K562 (cell line): ENCODE results near the gene POLR3E. TPM values are rescaled to one million over a fixed set of nuclear protein-coding genes. Genes with fewer than 3 reads are reported as not detected.

Experiments used
- ATAC-seq: fragments of 200-7000 bp; cut with Tn5 transposase; 3 replicates; pipeline ENCODE4 v1.9.1; 2020; ENCODE audit warnings: moderate library complexity
- BruUV-seq: library from RNA; stranded (reverse); fragments of 400-500 nt; replicated peaks from 2 replicates; lab custom pipeline; 2021; lab: Mats Ljungman, UMichigan
- CTCF ChIA-PET: fragments of 300-600 bp; formaldehyde crosslinking; extraction: SDS; loops from one replicate; lab custom pipeline; 2021; ENCODE audit warnings: low intra/inter-chr PET ratio; lab: Yijun Ruan, JAX
- POLR2A ChIA-PET: fragments of 300-600, 350-650 bp; sonication (Branson Sonifier 250); formaldehyde crosslinking; extraction: SDS; loops from one replicate; lab custom pipeline; 2021; ENCODE audit warnings: antibody characterized with exemption, inconsistent platforms; lab: Yijun Ruan, JAX
- DNase-seq, 4 experiments: peaks; one replicate each; pipeline versions ENCODE4 v3.0.0 to v3.0.0-alpha.2; 2011 to 2018; ENCODE audit warnings: low spot score in 3 of 4, mixed read lengths in 3 of 4; ENCODE audit errors: extremely low read depth in 1 of 4
- FAIRE-seq: peaks from 2 replicates; lab custom pipeline; 2011; peaks lifted over from hg19 to GRCh38; lab: Jason Lieb, UNC
- H2AFZ ChIP-seq: 2 replicates; pipeline ENCODE4 v1.6.0; 2011; ENCODE audit warnings: low read depth, low read length, control low read depth, inconsistent platforms
- H3K27ac ChIP-seq: fragments of 200-600 bp; 3 replicates; pipeline ENCODE4 v1.8.0; 2011; ENCODE audit warnings: low read depth, mild to moderate bottlenecking, control low read depth, inconsistent platforms, low read length, moderate library complexity, mixed read lengths; ENCODE audit errors: extremely low read depth
- H3K27me3 ChIP-seq, 2 experiments: fragments of 300-600 bp in 1 of 2; 2 replicates in 1 of 2; 3 replicates in 1 of 2; pipeline versions ENCODE4 v1.6.0 to v1.8.0; 2011; ENCODE audit warnings: inconsistent platforms in 2 of 2, low read length in 2 of 2, mild to moderate bottlenecking in 1 of 2, mixed read lengths in 1 of 2, moderate library complexity in 1 of 2; ENCODE audit not compliant: control insufficient read depth in 2 of 2, insufficient read depth in 2 of 2
- H3K36me3 ChIP-seq: fragments of 300-600 bp; 3 replicates; pipeline ENCODE4 v1.8.0; 2011; ENCODE audit warnings: mild to moderate bottlenecking, low read length, inconsistent platforms; ENCODE audit not compliant: control insufficient read depth, insufficient read depth
- H3K4me1 ChIP-seq, 2 experiments: fragments of 200-600 bp in 1 of 2; replicated peaks in 1 of 2; 2 replicates in 1 of 2; 3 replicates in 1 of 2; pipeline versions ENCODE4 v1.5.1 to v1.8.0; 2011; ENCODE audit warnings: inconsistent platforms in 2 of 2, low read length in 2 of 2, mild to moderate bottlenecking in 1 of 2, mixed read lengths in 1 of 2, moderate library complexity in 1 of 2; ENCODE audit not compliant: control insufficient read depth in 2 of 2, insufficient read depth in 2 of 2
- H3K4me2 ChIP-seq: 2 replicates; pipeline ENCODE4 v1.6.1; 2011; ENCODE audit warnings: low read length, control low read depth, inconsistent platforms, mixed read lengths; ENCODE audit not compliant: insufficient read depth
- H3K4me3 ChIP-seq: fragments of 200-600 bp; sonication (generic), shearing (Covaris generic); 2 replicates; pipeline ENCODE4 v1.5.1; 2016; ENCODE audit warnings: control low read depth, inconsistent platforms
- H3K79me2 ChIP-seq: fragments of 200-600 bp; 3 replicates; pipeline ENCODE4 v1.8.0; 2011; ENCODE audit warnings: low read length, inconsistent platforms; ENCODE audit not compliant: control insufficient read depth, insufficient read depth
- H3K9ac ChIP-seq, 2 experiments: 2 replicates each; pipeline versions ENCODE4 v1.6.0 to v1.6.1; 2011; ENCODE audit warnings: low read depth in 2 of 2, low read length in 2 of 2, control low read depth in 1 of 2, inconsistent platforms in 1 of 2, mild to moderate bottlenecking in 1 of 2, mixed read lengths in 1 of 2; ENCODE audit not compliant: insufficient read depth in 1 of 2
- H3K9me1 ChIP-seq: one replicate; pipeline ENCODE4 v1.6.0; 2011; ENCODE audit warnings: inconsistent platforms, mild to moderate bottlenecking, low read length, moderate library complexity; ENCODE audit not compliant: control insufficient read depth, insufficient read depth
- H3K9me3 ChIP-seq: replicated peaks from 2 replicates; pipeline ENCODE4 v1.5.1; 2011; ENCODE audit warnings: low read depth, low read length, inconsistent platforms; ENCODE audit not compliant: control insufficient read depth, insufficient read depth
- H4K20me1 ChIP-seq: replicated peaks from 2 replicates; pipeline ENCODE4 v1.6.1; 2011; ENCODE audit warnings: low read length, inconsistent platforms, mixed read lengths; ENCODE audit not compliant: control insufficient read depth, insufficient read depth
- ETV6 ChIP-seq, 3 experiments: fragments of 150-350 bp in 1 of 3; sonication (generic) in 1 of 3; formaldehyde crosslinking in 1 of 3; IDR thresholded peaks; 2 replicates each; pipeline versions ENCODE4 v1.6.1 to v1.8.0; 2014 to 2022; ENCODE audit warnings: borderline replicate concordance in 2 of 3, low read depth in 2 of 3, antibody characterized with exemption in 1 of 3, low read length in 1 of 3, mild to moderate bottlenecking in 1 of 3, missing genetic modification reagents in 1 of 3
- GATA2 ChIP-seq: sonication (generic); formaldehyde crosslinking; IDR thresholded peaks from 2 replicates; pipeline ENCODE4 v1.4.0; 2020; ENCODE audit warnings: mild to moderate bottlenecking, missing genetic modification reagents
- GTF2E2 ChIP-seq: fragments of 200-800 bp; sonication (Bioruptor generic); IDR thresholded peaks from 2 replicates; pipeline ENCODE4 v1.6.1; 2016; ENCODE audit warnings: missing genetic modification characterization, missing compliant biosample characterization
- HSF4 ChIP-seq: fragments of 250-450 bp; sonication (Bioruptor Pico); IDR thresholded peaks from 2 replicates; pipeline ENCODE4 v2.1.2; 2022; ENCODE audit warnings: mild to moderate bottlenecking, moderate library complexity, borderline replicate concordance
- JUN ChIP-seq, 2 experiments: sonication (generic) in 1 of 2; formaldehyde crosslinking in 1 of 2; IDR thresholded peaks; 2 replicates each; pipeline versions ENCODE4 v1.6.1 to v1.8.0; 2012 to 2022; ENCODE audit warnings: borderline replicate concordance in 2 of 2, mild to moderate bottlenecking in 2 of 2, improper control_type of control experiment in 1 of 2, low read depth in 1 of 2, low read length in 1 of 2, missing genetic modification reagents in 1 of 2
- KLF10 ChIP-seq: fragments of 250-450 bp; sonication (Bioruptor Pico); IDR thresholded peaks from 2 replicates; pipeline ENCODE4 v1.6.1; 2021; ENCODE audit warnings: matching md5 sums
- RBM25 ChIP-seq: fragments of 200-400 bp; formaldehyde crosslinking; IDR thresholded peaks from 2 replicates; pipeline ENCODE4 v1.6.1; 2018; ENCODE audit warnings: low read length, low read depth, moderate library complexity; ENCODE audit not compliant: severe bottlenecking
- TGIF2 ChIP-seq: sonication (generic); formaldehyde crosslinking; IDR thresholded peaks from 2 replicates; pipeline ENCODE4 v1.8.1; 2022; ENCODE audit warnings: mild to moderate bottlenecking, missing genetic modification reagents, moderate library complexity
- USF1 ChIP-seq: sonication (generic); formaldehyde crosslinking; IDR thresholded peaks from 2 replicates; pipeline ENCODE4 v1.9.0; 2022; ENCODE audit warnings: mild to moderate bottlenecking, missing genetic modification reagents
- ZC3H4 ChIP-seq: sonication (generic); formaldehyde crosslinking; IDR thresholded peaks from 2 replicates; pipeline ENCODE4 v1.9.0; 2021; ENCODE audit warnings: missing genetic modification reagents, borderline replicate concordance
- ZFP36 ChIP-seq: fragments of 150-350 bp; IDR thresholded peaks from 2 replicates; pipeline ENCODE4 v1.6.1; 2018; ENCODE audit warnings: low read length, low read depth; ENCODE audit not compliant: partially characterized antibody
- WGBS: fragments of 100-300 bp; shearing (Covaris generic); methylation state at CpG from one replicate; pipeline ENCODE4 v1.1.6; 2016; ENCODE audit warnings: low coverage, mixed read lengths; ENCODE audit not compliant: insufficient coverage; ENCODE audit errors: missing lambda C conversion rate; 5-methylcytosine and 5-hydroxymethylcytosine counted together
- in situ Hi-C: fragments of 300-500 bp; cut with MboI; formaldehyde crosslinking; loops from 4 replicates; pipeline ENCODE4 v1.15.0; 2018; ENCODE audit warnings: inconsistent platforms, mixed read lengths
- intact Hi-C: fragments of 100-400 bp; cut with micrococcal nuclease; formaldehyde crosslinking; loops from 2 replicates; pipeline ENCODE4 v1.14.2; 2022
- polyA plus RNA-seq, 8 experiments: library from polyadenylated mRNA; depleted of rRNA in 4 of 8; stranded (reverse) in 5 of 8; unstranded in 3 of 8; fragments of >200 nt; fragmentation: Nextera tagmentation in 2 of 8; fragmentation: Illumina TruSeq in 1 of 8; extraction: Ambion mirVana in 2 of 8; extraction: Trizol in 1 of 8; gene quantifications; 2 replicates each; pipeline versions ENCODE4 v1.2.1 to v1.2.3, GENCODE V29; 2011 to 2014; ENCODE audit warnings: inconsistent platforms in 1 of 8, missing spikeins in 1 of 8
- total RNA-seq, 7 experiments: library from RNA; depleted of rRNA in 6 of 7; stranded (reverse); fragments of >200 nt in 6 of 7; fragmentation: Illumina TruSeq in 2 of 7; extraction: Trizol in 2 of 7; gene quantifications; 2 replicates each; pipeline versions ENCODE4 v1.2.1 to v1.2.3, GENCODE V29; 2011 to 2021; ENCODE audit warnings: low replicate concordance in 1 of 7
- TF ChIP-seq, protein P1 (sequence below): sonication (generic); formaldehyde crosslinking; IDR thresholded peaks from 2 replicates; pipeline ENCODE4 v1.8.1; 2023; ENCODE audit warnings: mild to moderate bottlenecking, missing genetic modification reagents, moderate library complexity
- TF ChIP-seq, protein P2 (sequence below): fragments of 450-650 bp; IDR thresholded peaks from 2 replicates; pipeline ENCODE4 v1.6.1; 2016; ENCODE audit warnings: borderline replicate concordance
- TF ChIP-seq, protein P3 (sequence below): fragments of 150-350 bp; conservative IDR thresholded peaks from 2 replicates; pipeline ENCODE4 v1.6.1; 2014; ENCODE audit warnings: low read length

POLR3E gene
- total and polyA plus RNA-seq, 9 of the 15 experiments (the other 6 are each of a cell fraction or from before 2014, with no cell fraction given), result 17.7 to 151 (median 82.6) TPM

GRCh38 chr16:22315979-22316378, 18.8 kb downstream of the POLR3E start:
- no peaks in the 10 kb centered on the region for H3K9me3 ChIP-seq
- TF ChIP-seq GTF2E2 (tag) (no peak), JUN (IDR thresholded peaks at IDR 0.05; ENCODE audit: borderline replicate concordance, low read depth, low read length) (no peak), JUN (CRISPR knock-in tag; IDR thresholded peaks at IDR 0.05; ENCODE audit: borderline replicate concordance) (no peak), USF1 (no peak), KLF10 (CRISPR knock-in tag) (no peak), HSF4 (no peak), GATA2 (CRISPR knock-in tag) (no peak), TGIF2 (no peak), RBM25 (peak; percentile 90), ZFP36 (peak; percentile 88), ETV6 (IDR thresholded peaks at IDR 0.05; ENCODE audit: borderline replicate concordance in 1 of 2, low read depth in 2 of 2, low read length in 1 of 2) (no peak), ETV6 (CRISPR knock-in tag; IDR thresholded peaks at IDR 0.05; ENCODE audit: borderline replicate concordance) (no peak), ZC3H4 (no peak)
- TF ChIP-seq, protein P1, sequence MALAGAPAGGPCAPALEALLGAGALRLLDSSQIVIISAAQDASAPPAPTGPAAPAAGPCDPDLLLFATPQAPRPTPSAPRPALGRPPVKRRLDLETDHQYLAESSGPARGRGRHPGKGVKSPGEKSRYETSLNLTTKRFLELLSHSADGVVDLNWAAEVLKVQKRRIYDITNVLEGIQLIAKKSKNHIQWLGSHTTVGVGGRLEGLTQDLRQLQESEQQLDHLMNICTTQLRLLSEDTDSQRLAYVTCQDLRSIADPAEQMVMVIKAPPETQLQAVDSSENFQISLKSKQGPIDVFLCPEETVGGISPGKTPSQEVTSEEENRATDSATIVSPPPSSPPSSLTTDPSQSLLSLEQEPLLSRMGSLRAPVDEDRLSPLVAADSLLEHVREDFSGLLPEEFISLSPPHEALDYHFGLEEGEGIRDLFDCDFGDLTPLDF, result no peak
- TF ChIP-seq, protein P2, sequence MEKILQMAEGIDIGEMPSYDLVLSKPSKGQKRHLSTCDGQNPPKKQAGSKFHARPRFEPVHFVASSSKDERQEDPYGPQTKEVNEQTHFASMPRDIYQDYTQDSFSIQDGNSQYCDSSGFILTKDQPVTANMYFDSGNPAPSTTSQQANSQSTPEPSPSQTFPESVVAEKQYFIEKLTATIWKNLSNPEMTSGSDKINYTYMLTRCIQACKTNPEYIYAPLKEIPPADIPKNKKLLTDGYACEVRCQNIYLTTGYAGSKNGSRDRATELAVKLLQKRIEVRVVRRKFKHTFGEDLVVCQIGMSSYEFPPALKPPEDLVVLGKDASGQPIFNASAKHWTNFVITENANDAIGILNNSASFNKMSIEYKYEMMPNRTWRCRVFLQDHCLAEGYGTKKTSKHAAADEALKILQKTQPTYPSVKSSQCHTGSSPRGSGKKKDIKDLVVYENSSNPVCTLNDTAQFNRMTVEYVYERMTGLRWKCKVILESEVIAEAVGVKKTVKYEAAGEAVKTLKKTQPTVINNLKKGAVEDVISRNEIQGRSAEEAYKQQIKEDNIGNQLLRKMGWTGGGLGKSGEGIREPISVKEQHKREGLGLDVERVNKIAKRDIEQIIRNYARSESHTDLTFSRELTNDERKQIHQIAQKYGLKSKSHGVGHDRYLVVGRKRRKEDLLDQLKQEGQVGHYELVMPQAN, result no peak
- TF ChIP-seq, protein P3, sequence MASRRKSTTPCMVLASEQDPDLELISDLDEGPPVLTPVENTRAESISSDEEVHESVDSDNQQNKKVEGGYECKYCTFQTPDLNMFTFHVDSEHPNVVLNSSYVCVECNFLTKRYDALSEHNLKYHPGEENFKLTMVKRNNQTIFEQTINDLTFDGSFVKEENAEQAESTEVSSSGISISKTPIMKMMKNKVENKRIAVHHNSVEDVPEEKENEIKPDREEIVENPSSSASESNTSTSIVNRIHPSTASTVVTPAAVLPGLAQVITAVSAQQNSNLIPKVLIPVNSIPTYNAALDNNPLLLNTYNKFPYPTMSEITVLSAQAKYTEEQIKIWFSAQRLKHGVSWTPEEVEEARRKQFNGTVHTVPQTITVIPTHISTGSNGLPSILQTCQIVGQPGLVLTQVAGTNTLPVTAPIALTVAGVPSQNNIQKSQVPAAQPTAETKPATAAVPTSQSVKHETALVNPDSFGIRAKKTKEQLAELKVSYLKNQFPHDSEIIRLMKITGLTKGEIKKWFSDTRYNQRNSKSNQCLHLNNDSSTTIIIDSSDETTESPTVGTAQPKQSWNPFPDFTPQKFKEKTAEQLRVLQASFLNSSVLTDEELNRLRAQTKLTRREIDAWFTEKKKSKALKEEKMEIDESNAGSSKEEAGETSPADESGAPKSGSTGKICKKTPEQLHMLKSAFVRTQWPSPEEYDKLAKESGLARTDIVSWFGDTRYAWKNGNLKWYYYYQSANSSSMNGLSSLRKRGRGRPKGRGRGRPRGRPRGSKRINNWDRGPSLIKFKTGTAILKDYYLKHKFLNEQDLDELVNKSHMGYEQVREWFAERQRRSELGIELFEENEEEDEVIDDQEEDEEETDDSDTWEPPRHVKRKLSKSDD, result no peak

More at GRCh38 chr16:22315979-22316378, 18.8 kb downstream of the POLR3E start:
- DNase-seq, result no peak
- WGBS, result 100% methylated on average over 1 of the region's 1 CpG
- ATAC-seq, result no peak
- H3K27me3 ChIP-seq, result no peaks in the 10 kb centered on the region
- no peak for FAIRE-seq
- H3K79me2 ChIP-seq, result peaks cover 2% of the 10 kb centered on the region
- in situ Hi-C loops (loop anchor here (10.0 kb wide), 1 partner anchor 1161 kb away; the partner anchor contains the start of genes DNAH3 and LDAF1), intact Hi-C loops (no loop called here)
- H3K4me2 ChIP-seq, result no peak overlapping the region
- BruUV-seq, result no TSS peak
- no peak overlapping the region; a peak in 1 of 4 replicates for H3K9ac ChIP-seq
- CTCF ChIA-PET, result no interaction called here
- peaks cover 11% of the 10 kb centered on the region; the same call in 1 of the 2 replicates for H4K20me1 ChIP-seq
- peaks cover 94% of the 10 kb centered on the region; the same call in 2 of the 3 replicates for H3K36me3 ChIP-seq
- H2AFZ ChIP-seq, result no peak overlapping the region
- no peak overlapping the region for H3K4me3 ChIP-seq
- no peaks in the 10 kb centered on the region for H3K9me1 ChIP-seq
- no peak overlapping the region for H3K27ac ChIP-seq
- POLR2A ChIA-PET, result interaction anchor here (0.9 kb wide), 1 partner anchor 29 kb away, joined by 3 read pairs; no protein-coding TSS in a partner anchor
- H3K4me1 ChIP-seq, result peaks cover 3 to 14% of the 10 kb centered on the region in 2 experiments; a peak in 3 of 5 replicates
